IMR-90 (cell line): ENCODE data around the gene CPEB3. TPM values are rescaled to one million over a fixed set of nuclear protein-coding genes. Genes with fewer than 3 reads are reported as not detected.

ENCODE experiments used
- ATAC-seq: fragments of 200-7000 bp; cut with Tn5 transposase; 2 replicates; pipeline ENCODE4 v1.9.1; 2020; ENCODE audit warnings: low read depth, mild to moderate bottlenecking, moderate library complexity
- BruUV-seq: library from RNA; stranded (reverse); fragments of 400-500 nt; replicated peaks from 2 replicates; lab custom pipeline; 2021; lab: Mats Ljungman, UMichigan
- CTCF ChIA-PET: fragments of 300-600 bp; formaldehyde crosslinking; extraction: SDS; loops from one replicate; lab custom pipeline; 2021; ENCODE audit warnings: antibody characterized with exemption; lab: Yijun Ruan, JAX
- POLR2A ChIA-PET: fragments of 300-600 bp; sonication (Branson Sonifier 250); formaldehyde crosslinking; loops from one replicate; lab custom pipeline; 2022; ENCODE audit warnings: antibody characterized with exemption; ENCODE audit not compliant: unreplicated experiment; lab: Charles Lee
- DNase-seq: peaks from one replicate; pipeline ENCODE4 v3.0.0; 2013
- H2AFZ ChIP-seq: replicated peaks from 2 replicates; pipeline ENCODE3; 2013; ENCODE audit warnings: low read length, mild to moderate bottlenecking; ENCODE audit not compliant: poor library complexity
- H2AK5ac ChIP-seq: 2 replicates; pipeline ENCODE4 v1.6.1; 2013; ENCODE audit warnings: low read depth, low read length, inconsistent platforms
- H2AK9ac ChIP-seq: replicated peaks from 2 replicates; pipeline ENCODE3; 2013; ENCODE audit warnings: mild to moderate bottlenecking, low read depth, low read length, moderate library complexity; ENCODE audit not compliant: poor library complexity
- H2BK120ac ChIP-seq: 2 replicates; pipeline ENCODE4 v1.6.1; 2013; ENCODE audit warnings: low read depth, low read length, inconsistent platforms
- H2BK15ac ChIP-seq: 3 replicates; pipeline ENCODE4 v1.6.1; 2013; ENCODE audit warnings: low read depth, low read length, inconsistent platforms
- H2BK20ac ChIP-seq: 2 replicates; pipeline ENCODE4 v1.6.1; 2013; ENCODE audit warnings: low read depth, mild to moderate bottlenecking, inconsistent platforms, low read length, moderate library complexity
- H2BK5ac ChIP-seq: 2 replicates; pipeline ENCODE4 v1.6.1; 2013; ENCODE audit warnings: mild to moderate bottlenecking, low read depth, low read length, inconsistent platforms; ENCODE audit not compliant: poor library complexity, severe bottlenecking
- H3K14ac ChIP-seq: replicated peaks from 2 replicates; pipeline ENCODE4 v1.6.1; 2013; ENCODE audit warnings: low read depth, low read length, inconsistent platforms
- H3K18ac ChIP-seq: 2 replicates; pipeline ENCODE4 v1.6.1; 2013; ENCODE audit warnings: low read depth, low read length, control low read depth
- H3K23ac ChIP-seq: 2 replicates; pipeline ENCODE4 v1.6.1; 2013; ENCODE audit warnings: low read depth, low read length, inconsistent platforms
- H3K27ac ChIP-seq: 2 replicates; pipeline ENCODE4 v1.5.1; 2013; ENCODE audit warnings: mild to moderate bottlenecking, control low read depth, low read length; ENCODE audit not compliant: insufficient read depth
- H3K27me3 ChIP-seq: 2 replicates; pipeline ENCODE4 v1.6.1; 2013; ENCODE audit warnings: low read length; ENCODE audit not compliant: control insufficient read depth, insufficient read depth
- H3K36me3 ChIP-seq: 2 replicates; pipeline ENCODE4 v1.6.1; 2013; ENCODE audit warnings: low read length, mixed read lengths; ENCODE audit not compliant: control insufficient read depth, insufficient read depth
- H3K4ac ChIP-seq: 2 replicates; pipeline ENCODE4 v1.6.1; 2013; ENCODE audit warnings: low read depth, low read length, inconsistent platforms
- H3K4me1 ChIP-seq: 2 replicates; pipeline ENCODE4 v1.6.1; 2013; ENCODE audit warnings: low read length, mixed read lengths; ENCODE audit not compliant: control insufficient read depth, insufficient read depth
- H3K4me2 ChIP-seq: 2 replicates; pipeline ENCODE4 v1.6.1; 2013; ENCODE audit warnings: low read depth, mild to moderate bottlenecking, control low read depth, low read length, moderate library complexity
- H3K4me3 ChIP-seq: 2 replicates; pipeline ENCODE4 v1.5.1; 2013; ENCODE audit warnings: low read depth, mild to moderate bottlenecking, control low read depth, low read length, moderate library complexity; ENCODE audit not compliant: insufficient read depth
- H3K56ac ChIP-seq: 2 replicates; pipeline ENCODE4 v1.6.1; 2013; ENCODE audit warnings: low read length, inconsistent platforms; ENCODE audit not compliant: insufficient read depth; ENCODE audit errors: extremely low read depth
- H3K79me1 ChIP-seq, 2 experiments: 2 replicates each; pipeline ENCODE4 v1.6.1; 2013; ENCODE audit warnings: low read length in 2 of 2, inconsistent platforms in 1 of 2, low read depth in 1 of 2
- H3K9ac ChIP-seq: 2 replicates; pipeline ENCODE4 v1.6.1; 2013; ENCODE audit warnings: low read depth, low read length, control low read depth
- H3K9me1 ChIP-seq: 2 replicates; pipeline ENCODE4 v1.6.1; 2013; ENCODE audit warnings: low read length, inconsistent platforms; ENCODE audit not compliant: insufficient read depth
- H3K9me3 ChIP-seq: 2 replicates; pipeline ENCODE4 v1.6.1; 2013; ENCODE audit warnings: low read length; ENCODE audit not compliant: control insufficient read depth, insufficient read depth
- H4K20me1 ChIP-seq: 2 replicates; pipeline ENCODE4 v1.6.1; 2013; ENCODE audit warnings: low read length, inconsistent platforms; ENCODE audit not compliant: insufficient read depth
- H4K5ac ChIP-seq: 2 replicates; pipeline ENCODE4 v1.6.1; 2013; ENCODE audit warnings: mild to moderate bottlenecking, low read depth, low read length, control low read depth
- H4K8ac ChIP-seq, 2 experiments: 2 replicates each; pipeline ENCODE4 v1.6.1; 2013; ENCODE audit warnings: low read depth in 2 of 2, low read length in 2 of 2, control low read depth in 1 of 2, inconsistent platforms in 1 of 2
- H4K91ac ChIP-seq: 2 replicates; pipeline ENCODE4 v1.6.1; 2013; ENCODE audit warnings: low read depth, low read length, inconsistent platforms; ENCODE audit not compliant: insufficient read depth
- MAFK ChIP-seq: IDR thresholded peaks from 2 replicates; pipeline ENCODE4 v1.6.1; 2012; ENCODE audit warnings: low read depth, low read length, improper control_type of control experiment
- NFE2L2 ChIP-seq: fragments of 150-350 bp; IDR thresholded peaks from 2 replicates; pipeline ENCODE4 v1.6.1; 2016; ENCODE audit warnings: low read depth, mild to moderate bottlenecking, low read length
- POLR2A ChIP-seq: IDR thresholded peaks from 2 replicates; pipeline ENCODE4 v1.6.1; 2012; ENCODE audit warnings: mild to moderate bottlenecking, low read depth, low read length
- SMC3 ChIP-seq: fragments of 150-350 bp; IDR thresholded peaks from 2 replicates; pipeline ENCODE4 v1.6.1; 2016; ENCODE audit warnings: low read depth, mild to moderate bottlenecking, antibody characterized with exemption, low read length, moderate library complexity
- dilution Hi-C: fragments of 300-500 bp; cut with HindIII; formaldehyde crosslinking; loops from one replicate; pipeline ENCODE4 v1.14.3; 2018; ENCODE audit warnings: low sequenced_read_pairs; ENCODE audit not compliant: unreplicated experiment
- in situ Hi-C: fragments of 300-500 bp; cut with MboI; formaldehyde crosslinking; loops from 3 replicates; pipeline ENCODE4 v1.14.3; 2019; ENCODE audit warnings: low sequenced_read_pairs, inconsistent platforms, mixed read lengths
- intact Hi-C: fragments of 100-400 bp; cut with micrococcal nuclease; formaldehyde crosslinking; loops from 2 replicates; pipeline ENCODE4 v1.10.0; 2022
- polyA plus RNA-seq, 3 experiments: library from polyadenylated mRNA; depleted of rRNA; stranded (reverse); fragments of >200 nt; gene quantifications; 2 replicates each; pipeline ENCODE4 v1.2.3, GENCODE V29; 2012; ENCODE audit warnings: low replicate concordance in 1 of 3
- total RNA-seq: library from RNA; depleted of rRNA; stranded (reverse); fragments of >200 nt; gene quantifications from 2 replicates; pipeline ENCODE4 v1.2.3, GENCODE V29; 2012
- TF ChIP-seq, protein P1 (sequence below): conservative IDR thresholded peaks from 2 replicates; pipeline ENCODE4 v1.5.1; 2012; ENCODE audit warnings: mild to moderate bottlenecking, low read depth, low read length, improper control_type of control experiment

CPEB3 gene
- total and polyA plus RNA-seq, 2 of the 4 experiments (the other 2 are of a cell fraction): 0.18 to 0.36 TPM

DNA sequence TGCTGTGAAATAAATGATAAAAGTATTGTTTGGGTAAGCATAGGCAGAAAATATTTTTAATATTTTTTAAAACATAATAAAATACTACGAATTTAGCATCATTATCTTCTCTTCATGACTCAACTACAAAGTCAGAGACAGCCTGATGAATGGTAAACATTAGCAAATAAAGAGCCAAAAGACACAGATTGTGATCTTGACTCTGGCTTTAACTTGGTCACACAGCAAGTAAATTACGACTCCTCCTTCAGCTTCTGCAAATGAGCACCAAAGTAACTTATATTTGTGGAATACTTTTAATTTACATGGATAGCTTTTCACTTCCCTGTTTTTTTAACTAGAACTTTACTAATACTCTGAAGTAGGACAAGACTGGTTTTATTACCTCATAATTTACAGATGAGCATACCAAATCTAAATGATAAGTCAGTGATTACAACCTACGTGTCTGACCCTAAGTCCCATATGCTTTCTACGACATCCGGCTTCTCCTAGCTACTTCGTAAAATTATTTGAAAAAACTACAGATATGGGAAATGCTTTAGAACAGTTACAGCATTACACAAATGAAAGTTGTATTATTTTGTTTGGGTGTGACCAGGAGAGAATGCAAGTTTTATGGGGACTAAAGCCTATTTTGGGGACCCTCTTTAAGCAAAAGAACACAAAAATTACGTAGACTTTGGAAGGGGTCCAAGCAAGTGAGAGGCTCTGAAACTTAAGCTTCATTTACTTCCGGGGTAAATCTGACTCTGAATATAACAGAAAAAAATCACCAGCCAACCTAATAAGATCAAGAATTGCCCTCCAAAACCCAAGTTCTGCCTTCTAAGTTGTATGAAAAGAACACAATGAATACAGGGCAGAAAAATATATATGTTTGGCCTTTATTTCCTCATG is 133.8 kb downstream of the CPEB3 start (continued):
- TF ChIP-seq, protein P1, sequence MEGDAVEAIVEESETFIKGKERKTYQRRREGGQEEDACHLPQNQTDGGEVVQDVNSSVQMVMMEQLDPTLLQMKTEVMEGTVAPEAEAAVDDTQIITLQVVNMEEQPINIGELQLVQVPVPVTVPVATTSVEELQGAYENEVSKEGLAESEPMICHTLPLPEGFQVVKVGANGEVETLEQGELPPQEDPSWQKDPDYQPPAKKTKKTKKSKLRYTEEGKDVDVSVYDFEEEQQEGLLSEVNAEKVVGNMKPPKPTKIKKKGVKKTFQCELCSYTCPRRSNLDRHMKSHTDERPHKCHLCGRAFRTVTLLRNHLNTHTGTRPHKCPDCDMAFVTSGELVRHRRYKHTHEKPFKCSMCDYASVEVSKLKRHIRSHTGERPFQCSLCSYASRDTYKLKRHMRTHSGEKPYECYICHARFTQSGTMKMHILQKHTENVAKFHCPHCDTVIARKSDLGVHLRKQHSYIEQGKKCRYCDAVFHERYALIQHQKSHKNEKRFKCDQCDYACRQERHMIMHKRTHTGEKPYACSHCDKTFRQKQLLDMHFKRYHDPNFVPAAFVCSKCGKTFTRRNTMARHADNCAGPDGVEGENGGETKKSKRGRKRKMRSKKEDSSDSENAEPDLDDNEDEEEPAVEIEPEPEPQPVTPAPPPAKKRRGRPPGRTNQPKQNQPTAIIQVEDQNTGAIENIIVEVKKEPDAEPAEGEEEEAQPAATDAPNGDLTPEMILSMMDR: no peak
- no peak for TF ChIP-seq POLR2A

DNA sequence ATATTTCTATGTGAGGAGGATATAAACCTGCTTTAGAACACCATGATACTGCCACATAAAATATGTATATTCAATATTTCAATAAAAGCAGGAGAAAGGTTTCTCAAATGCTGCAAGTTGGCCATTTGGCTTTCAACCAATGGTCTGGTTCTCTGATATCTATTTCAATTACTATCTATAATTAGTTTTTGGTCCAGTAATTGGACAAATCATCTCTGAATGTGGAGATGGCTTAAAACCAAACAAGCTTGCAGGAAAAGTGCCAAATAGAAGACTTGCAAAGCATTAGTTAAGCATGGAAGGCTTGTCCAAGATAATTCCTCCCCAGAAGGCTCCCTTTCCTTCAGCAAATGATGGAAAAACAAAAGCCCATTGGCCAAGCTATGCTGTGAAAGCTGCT is 140.1 kb downstream of the CPEB3 start:
- Histone ChIP-seq H2BK20ac (no peak overlapping the region), H3K4me2 (no peak overlapping the region), H2BK15ac (no peak overlapping the region), H3K9me3 (no peaks in the 10 kb centered on the region), H4K20me1 (no peaks in the 10 kb centered on the region), H4K5ac (no peak overlapping the region), H3K36me3 (no peaks in the 10 kb centered on the region), H2AK5ac (no peak overlapping the region), H4K8ac (no peak overlapping the region), H3K79me1 (no peaks in the 10 kb centered on the region), H2AFZ (no peak overlapping the region), H3K4me1 (no peaks in the 10 kb centered on the region), H2AK9ac (no peak overlapping the region), H3K27me3 (no peaks in the 10 kb centered on the region), H3K4ac (no peak overlapping the region), H3K23ac (no peak overlapping the region), H3K9ac (no peak overlapping the region), H3K14ac (no peak overlapping the region), H4K91ac (no peak overlapping the region), H3K9me1 (no peaks in the 10 kb centered on the region), H3K56ac (no peak overlapping the region), H2BK120ac (no peak overlapping the region), H2BK5ac (no peak overlapping the region), H3K4me3 (no peak overlapping the region), H3K27ac (no peak overlapping the region), H3K18ac (no peak overlapping the region)
- dilution Hi-C loops: no loop called here
- ATAC-seq: no peak
- ChIA-PET CTCF (no interaction called here), POLR2A (no interaction called here)
- no peak for TF ChIP-seq NFE2L2
- TF ChIP-seq SMC3: no peak
- no peak for TF ChIP-seq MAFK
- no peak for DNase-seq
- intact Hi-C loops: no loop called here
- no TSS peak for BruUV-seq
- in situ Hi-C loops: no loop called here
